Parathyroid adenoma (tissue), 2 donors: ENCODE measurements around the gene SAXO1.

ENCODE experiments used
- H2AFZ ChIP-seq: fragments of 300-600 bp; sonication (generic); one replicate; pipeline ENCODE4 v1.7.0; 2017; ENCODE audit warnings: antibody characterized with exemption, mild to moderate bottlenecking
- H3K27ac ChIP-seq: fragments of 300-600 bp; sonication (generic); one replicate; pipeline ENCODE4 v1.7.0; 2017
- H3K27me3 ChIP-seq: fragments of 300-600 bp; sonication (generic); one replicate; pipeline ENCODE4 v1.7.0; 2017; ENCODE audit warnings: low read length; ENCODE audit not compliant: control insufficient read depth, insufficient read depth
- H3K36me3 ChIP-seq: fragments of 300-600 bp; sonication (generic); one replicate; pipeline ENCODE4 v1.7.0; 2017; ENCODE audit warnings: low read length; ENCODE audit not compliant: control insufficient read depth, insufficient read depth
- H3K4me1 ChIP-seq: fragments of 300-600 bp; sonication (generic); one replicate; pipeline ENCODE4 v1.7.0; 2017; ENCODE audit warnings: control low read depth
- H3K4me2 ChIP-seq: fragments of 300-600 bp; sonication (generic); one replicate; pipeline ENCODE4 v1.7.0; 2017; ENCODE audit warnings: low read length
- H3K4me3 ChIP-seq: fragments of 300-600 bp; sonication (generic); one replicate; pipeline ENCODE4 v1.7.0; 2017; ENCODE audit warnings: low read depth, low read length
- H3K79me2 ChIP-seq: fragments of 300-600 bp; sonication (generic); one replicate; pipeline ENCODE4 v1.7.0; 2017; ENCODE audit warnings: control low read depth
- H3K9ac ChIP-seq: fragments of 300-600 bp; sonication (generic); one replicate; pipeline ENCODE4 v1.7.0; 2017; ENCODE audit warnings: mild to moderate bottlenecking
- H3K9me3 ChIP-seq: fragments of 300-600 bp; sonication (generic); one replicate; pipeline ENCODE4 v1.7.0; 2017; ENCODE audit warnings: low read length; ENCODE audit not compliant: control insufficient read depth
- CTCF ChIP-seq: fragments of 300-600 bp; sonication (generic); IDR thresholded peaks from one replicate; pipeline ENCODE4 v1.7.0; 2017; ENCODE audit warnings: antibody characterized with exemption, mild to moderate bottlenecking
- donor health status: primary hyperparathyroidism.

SAXO1 gene

DNA sequence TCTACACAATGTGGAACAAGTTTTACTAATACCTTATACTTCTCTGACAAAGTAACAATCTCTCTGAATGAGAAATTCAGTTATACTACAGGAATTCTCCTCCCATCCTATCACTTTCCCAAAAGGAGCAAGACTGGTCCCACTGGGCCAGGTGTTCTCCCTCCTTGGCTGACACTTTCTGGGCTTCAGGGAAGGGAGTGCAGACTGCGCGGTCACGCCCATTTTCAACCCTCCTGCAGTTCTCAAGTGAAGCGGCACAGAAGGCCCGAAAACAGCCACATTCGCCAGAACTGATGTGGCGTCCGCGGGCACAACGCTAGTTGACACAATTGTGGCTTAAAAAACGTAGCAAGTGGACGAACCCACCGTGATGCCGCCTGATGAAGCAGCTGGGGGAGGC lies 603 bp downstream of the SAXO1 start:
- H3K27me3 ChIP-seq, result no peaks in the 10 kb centered on the region
- peak overlapping the region; percentile 58 for H2AFZ ChIP-seq
- H3K9ac ChIP-seq, result no peak overlapping the region
- H3K27ac ChIP-seq, result no peak overlapping the region
- TF ChIP-seq CTCF, result no peak
- no peak overlapping the region for H3K4me3 ChIP-seq
- H3K4me1 ChIP-seq, result no peaks in the 10 kb centered on the region
- no peaks in the 10 kb centered on the region for H3K36me3 ChIP-seq
- H3K4me2 ChIP-seq, result no peak overlapping the region
- H3K9me3 ChIP-seq, result no peaks in the 10 kb centered on the region
- H3K79me2 ChIP-seq, result no peaks in the 10 kb centered on the region

DNA sequence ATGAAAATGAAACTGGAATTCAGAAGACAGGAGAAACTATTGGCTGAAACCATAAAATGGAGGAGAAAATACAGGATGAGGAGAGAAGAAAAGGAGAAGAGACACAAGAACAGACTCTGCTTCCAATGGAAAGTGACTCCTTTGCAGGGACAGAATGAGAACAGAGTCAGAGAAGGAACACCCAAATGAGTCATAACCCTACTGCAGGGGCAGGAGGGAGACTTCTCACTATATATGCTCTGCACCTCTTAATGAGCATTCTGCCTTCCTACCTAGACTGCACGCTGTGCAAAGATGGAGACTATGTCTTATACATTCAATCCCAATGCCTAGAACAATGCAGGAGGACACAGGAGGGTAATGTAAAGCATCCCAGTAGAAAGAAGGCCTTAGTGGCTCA lies 2.1 kb downstream of the SAXO1 start:
- Histone ChIP-seq H3K4me2 (no peak overlapping the region), H2AFZ (no peak overlapping the region), H3K4me1 (no peaks in the 10 kb centered on the region), H3K9ac (no peak overlapping the region), H3K9me3 (no peaks in the 10 kb centered on the region), H3K4me3 (no peak overlapping the region), H3K27ac (no peak overlapping the region), H3K36me3 (no peaks in the 10 kb centered on the region), H3K27me3 (no peaks in the 10 kb centered on the region), H3K79me2 (no peaks in the 10 kb centered on the region)
- no peak for TF ChIP-seq CTCF

GRCh38 chr9:19028835-19029451 lies 4.1 kb downstream of the SAXO1 start:
- H3K4me1 ChIP-seq, result no peaks in the 10 kb centered on the region
- no peak overlapping the region for H2AFZ ChIP-seq
- no peaks in the 10 kb centered on the region for H3K9me3 ChIP-seq
- no peak overlapping the region for H3K9ac ChIP-seq
- no peak overlapping the region for H3K4me3 ChIP-seq
- peak; percentile 53 for TF ChIP-seq CTCF
- H3K4me2 ChIP-seq, result no peak overlapping the region
- no peaks in the 10 kb centered on the region for H3K79me2 ChIP-seq
- no peaks in the 10 kb centered on the region for H3K36me3 ChIP-seq
- no peak overlapping the region for H3K27ac ChIP-seq
- H3K27me3 ChIP-seq, result no peaks in the 10 kb centered on the region

DNA sequence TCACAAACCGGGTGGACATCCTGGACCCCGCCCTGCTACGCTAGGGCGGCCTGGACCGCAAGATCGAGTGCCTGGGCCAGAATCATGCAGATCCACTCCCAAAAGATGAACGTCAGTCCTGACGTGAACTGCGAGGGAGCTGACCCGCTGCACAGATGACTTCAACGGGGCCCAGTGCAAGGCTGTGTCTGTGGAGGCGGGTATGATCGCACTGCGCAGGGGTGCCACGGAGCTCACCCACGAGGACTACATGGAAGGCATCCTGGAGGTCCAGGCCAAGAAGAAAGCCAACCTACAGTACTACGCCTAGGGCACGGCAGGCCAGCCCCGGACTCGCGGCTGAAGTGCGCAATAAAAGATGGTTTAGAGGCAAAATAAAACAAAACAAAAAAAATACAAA lies 5.2 kb downstream of the SAXO1 start:
- Histone ChIP-seq H3K27ac (no peak overlapping the region), H3K4me2 (no peak overlapping the region), H2AFZ (no peak overlapping the region), H3K4me3 (no peak overlapping the region), H3K4me1 (no peaks in the 10 kb centered on the region), H3K79me2 (no peaks in the 10 kb centered on the region), H3K27me3 (no peaks in the 10 kb centered on the region), H3K9me3 (no peaks in the 10 kb centered on the region), H3K9ac (no peak overlapping the region), H3K36me3 (no peaks in the 10 kb centered on the region)
- TF ChIP-seq CTCF, result no peak

- no peak overlapping the region for H3K27ac ChIP-seq
- H3K27me3 ChIP-seq, result no peaks in the 10 kb centered on the region
- H3K4me2 ChIP-seq, result no peak overlapping the region
- H3K79me2 ChIP-seq, result no peaks in the 10 kb centered on the region
- no peak for TF ChIP-seq CTCF
- no peak overlapping the region for H2AFZ ChIP-seq
- no peaks in the 10 kb centered on the region for H3K9me3 ChIP-seq
- no peak overlapping the region for H3K4me3 ChIP-seq
- no peak overlapping the region for H3K9ac ChIP-seq
- H3K4me1 ChIP-seq, result no peaks in the 10 kb centered on the region
- H3K36me3 ChIP-seq, result no peaks in the 10 kb centered on the region
Measured at GRCh38 chr9:19026375-19026774, 6.6 kb downstream of the SAXO1 start.
